Body of pancreas (tissue), 4 donors: ENCODE results near the gene KRTAP5-1. TPM values are rescaled to one million over a fixed set of nuclear protein-coding genes. Genes with fewer than 3 reads are reported as not detected.
A peak's percentile ranks its signal among the peaks of the same experiment; 100 is the strongest.

Experiments used
- ATAC-seq: fragments of 150-250 bp; one replicate; pipeline ENCODE4 v1.9.1; 2016
- DNase-seq, 4 donors: peaks; one replicate each; pipeline ENCODE4 v3.0.0-alpha.2; 2019
- H3K27ac ChIP-seq, 4 donors: fragments of 200-600 bp; sonication (generic); 1 replicate in 3 of 4; 2 replicates in 1 of 4; pipeline versions ENCODE4 v1.5.1 to v1.6.1; 2016 to 2019; ENCODE audit warnings: mild to moderate bottlenecking in 1 of 4, mixed read lengths in 1 of 4, moderate library complexity in 1 of 4
- H3K27me3 ChIP-seq, 2 donors: fragments of 200-600 bp; sonication (generic); one replicate each; pipeline ENCODE4 v1.6.0; 2016; ENCODE audit warnings: mild to moderate bottlenecking in 1 of 2
- H3K36me3 ChIP-seq, 2 donors: fragments of 200-600 bp; sonication (generic); replicated peaks in 1 of 2; 2 replicates each; pipeline ENCODE4 v1.5.1; 2016; ENCODE audit warnings: low read depth in 2 of 2; ENCODE audit not compliant: insufficient read depth in 1 of 2
- H3K4me1 ChIP-seq: fragments of 200-600 bp; sonication (generic); one replicate; pipeline ENCODE4 v1.6.0; 2016
- H3K4me3 ChIP-seq, 2 donors: fragments of 200-600 bp; sonication (generic); 1 replicate in 1 of 2; 2 replicates in 1 of 2; pipeline ENCODE4 v1.5.1; 2016 to 2019
- H3K9me3 ChIP-seq, 3 donors: fragments of 200-600 bp; sonication (generic); 1 replicate in 2 of 3; 2 replicates in 1 of 3; pipeline ENCODE4 v1.5.1; 2016
- POLR2A ChIP-seq, 3 donors: fragments of 450-650 bp; IDR thresholded peaks; one replicate each; pipeline ENCODE4 v1.6.1; 2016; ENCODE audit warnings: antibody characterized with exemption in 3 of 3, mild to moderate bottlenecking in 2 of 3
- WGBS, 2 donors: methylation state at CpG; one replicate each; pipeline ENCODE4 v1.1.5; 2017; 5-methylcytosine and 5-hydroxymethylcytosine counted together
- intact Hi-C: fragments of 100-400 bp; cut with DNase I; formaldehyde crosslinking; loops from one replicate; pipeline ENCODE4 v1.15.1; 2023
- total RNA-seq, 2 donors: library from RNA; depleted of rRNA; stranded (reverse); fragments of >200 nt; gene quantifications; one replicate each; pipeline ENCODE4 v1.1.0, GENCODE V29; 2016
- TF ChIP-seq, protein P1 (sequence below), 7 experiments: fragments of 450-650 bp in 4 of 7; fragments of 200-600 bp in 3 of 7; sonication (generic) in 3 of 7; IDR thresholded peaks; one replicate each; pipeline ENCODE4 v1.5.1; 2016 to 2019; ENCODE audit warnings: antibody characterized with exemption in 7 of 7

Gene KRTAP5-1
- total RNA-seq, 2 donors from 2014 or later, result not detected

DNA sequence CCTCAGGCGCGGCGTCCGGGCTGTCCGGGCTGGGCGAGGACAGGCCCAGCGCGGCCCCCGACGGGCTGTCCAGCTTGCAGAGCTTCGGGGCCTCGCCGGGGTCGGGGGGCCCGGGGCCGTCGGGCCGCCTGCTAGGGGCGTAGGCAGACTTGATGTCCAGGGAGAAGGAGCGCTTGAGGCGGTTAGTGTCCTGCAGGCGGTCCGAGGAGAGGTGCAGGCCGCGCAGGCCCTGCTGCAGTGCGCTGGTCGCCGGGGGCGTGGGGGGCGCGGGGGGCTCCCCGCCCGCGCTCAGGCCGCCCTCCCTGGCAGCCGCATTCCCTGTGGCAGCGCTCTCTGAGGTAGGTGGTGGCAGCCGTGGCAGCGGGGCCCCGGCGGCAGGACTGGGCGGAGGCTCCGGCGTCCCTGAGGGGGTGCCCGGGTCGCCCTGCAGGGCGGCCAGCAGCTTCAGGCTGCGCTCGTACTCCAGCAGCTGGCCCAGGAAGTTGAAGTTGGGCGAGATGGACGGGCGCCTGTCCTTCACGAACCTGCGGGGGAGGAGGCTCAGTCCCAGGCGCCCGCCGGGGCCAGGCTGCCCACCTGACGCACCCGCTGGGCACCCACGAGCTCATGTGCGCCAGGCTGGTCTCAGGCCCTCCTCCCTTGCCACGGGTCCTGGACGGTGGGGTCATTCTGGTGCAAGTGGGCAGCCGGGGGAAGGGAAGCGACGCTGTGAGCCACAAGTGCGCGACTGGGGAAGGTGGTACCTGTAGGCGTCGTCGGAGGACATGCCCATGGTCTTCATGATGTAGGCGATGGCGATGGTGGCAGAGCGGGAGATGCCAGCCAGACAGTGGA is 27.8 kb downstream of the KRTAP5-1 start:
- H3K9me3 ChIP-seq, result no peaks in the 10 kb centered on the region
- intact Hi-C loops, result no loop called here
- H3K4me1 ChIP-seq, result peaks cover 70% of the 10 kb centered on the region
- peaks cover 0 to 3% of the 10 kb centered on the region in 2 donors for H3K36me3 ChIP-seq
- DNase-seq, result peak in 1 of 4 donors; percentile 16
- H3K4me3 ChIP-seq, result no peak overlapping the region
- TF ChIP-seq, protein P1, sequence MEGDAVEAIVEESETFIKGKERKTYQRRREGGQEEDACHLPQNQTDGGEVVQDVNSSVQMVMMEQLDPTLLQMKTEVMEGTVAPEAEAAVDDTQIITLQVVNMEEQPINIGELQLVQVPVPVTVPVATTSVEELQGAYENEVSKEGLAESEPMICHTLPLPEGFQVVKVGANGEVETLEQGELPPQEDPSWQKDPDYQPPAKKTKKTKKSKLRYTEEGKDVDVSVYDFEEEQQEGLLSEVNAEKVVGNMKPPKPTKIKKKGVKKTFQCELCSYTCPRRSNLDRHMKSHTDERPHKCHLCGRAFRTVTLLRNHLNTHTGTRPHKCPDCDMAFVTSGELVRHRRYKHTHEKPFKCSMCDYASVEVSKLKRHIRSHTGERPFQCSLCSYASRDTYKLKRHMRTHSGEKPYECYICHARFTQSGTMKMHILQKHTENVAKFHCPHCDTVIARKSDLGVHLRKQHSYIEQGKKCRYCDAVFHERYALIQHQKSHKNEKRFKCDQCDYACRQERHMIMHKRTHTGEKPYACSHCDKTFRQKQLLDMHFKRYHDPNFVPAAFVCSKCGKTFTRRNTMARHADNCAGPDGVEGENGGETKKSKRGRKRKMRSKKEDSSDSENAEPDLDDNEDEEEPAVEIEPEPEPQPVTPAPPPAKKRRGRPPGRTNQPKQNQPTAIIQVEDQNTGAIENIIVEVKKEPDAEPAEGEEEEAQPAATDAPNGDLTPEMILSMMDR (IDR thresholded peaks at IDR 0.05), result no peak
- TF ChIP-seq POLR2A (IDR thresholded peaks at IDR 0.05), result no peak
- 88 to 100% methylated on average over 2 to 68 of the region's 74 CpGs for WGBS, 2 donors
- no peaks in the 10 kb centered on the region for H3K27me3 ChIP-seq
- ATAC-seq, result no peak
- peak overlapping the region; percentile 94 to 99 (median 98) for H3K27ac ChIP-seq

DNA sequence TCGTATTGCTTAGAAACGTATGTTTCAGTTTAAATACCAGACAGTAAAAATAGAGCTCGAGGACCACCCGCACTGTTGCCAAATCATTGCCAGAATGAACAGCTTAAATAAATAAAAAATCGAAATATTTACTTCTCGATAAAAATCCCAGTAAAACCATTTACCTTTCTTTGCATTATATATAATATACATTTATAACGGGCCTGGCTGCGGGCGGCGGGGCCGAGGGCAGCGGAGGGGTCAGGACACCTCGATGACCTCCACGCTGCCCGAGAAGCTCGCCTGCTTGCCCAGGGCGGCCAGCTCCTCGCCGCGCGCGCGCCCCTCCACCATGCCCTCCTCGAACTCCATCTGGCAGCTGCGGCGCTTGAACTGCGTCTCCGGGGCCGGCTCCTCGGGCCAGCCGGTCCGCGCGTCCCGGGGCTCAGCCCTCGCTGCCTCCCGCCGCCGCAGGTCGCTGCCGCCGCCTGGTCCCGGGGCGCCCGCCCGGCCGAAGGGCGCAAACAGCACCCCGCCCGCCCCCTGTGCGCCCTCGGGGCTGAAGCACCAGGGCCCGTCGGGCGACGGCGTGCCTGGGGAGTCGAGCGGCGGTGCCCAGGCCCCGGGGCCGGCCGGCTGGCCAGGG is 28.7 kb downstream of the KRTAP5-1 start:
- TF ChIP-seq, protein P1 (IDR thresholded peaks at IDR 0.05), result no peak
- TF ChIP-seq POLR2A (IDR thresholded peaks at IDR 0.05), result no peak
- Histone ChIP-seq H3K27ac (no peak overlapping the region), H3K36me3 (peaks cover 0 to 3% of the 10 kb centered on the region in 2 donors), H3K9me3 (no peaks in the 10 kb centered on the region), H3K4me1 (peaks cover 69% of the 10 kb centered on the region), H3K27me3 (no peaks in the 10 kb centered on the region), H3K4me3 (no peak overlapping the region)
- ATAC-seq (no peak), DNase-seq (no peak)
- 64 to 83% methylated on average over 27 to 60 of the region's 63 CpGs for WGBS, 2 donors
- intact Hi-C loops, result no loop called here

GRCh38 chr11:1555713-1556153 is 29.4 kb downstream of the KRTAP5-1 start:
- DNase-seq (no peak), ATAC-seq (no peak)
- peaks cover 62% of the 10 kb centered on the region for H3K4me1 ChIP-seq
- 93 to 95% methylated on average over 8 of the region's 9 CpGs for whole genome bisulfite sequencing, 2 donors
- no peak overlapping the region for H3K4me3 ChIP-seq
- no peaks in the 10 kb centered on the region for H3K27me3 ChIP-seq
- no peak overlapping the region for H3K27ac ChIP-seq
- TF ChIP-seq, protein P1 (IDR thresholded peaks at IDR 0.05), result no peak
- TF ChIP-seq POLR2A (IDR thresholded peaks at IDR 0.05), result no peak
- peaks cover 0 to 3% of the 10 kb centered on the region in 2 donors for H3K36me3 ChIP-seq
- intact Hi-C loops, result no loop called here
- H3K9me3 ChIP-seq, result no peaks in the 10 kb centered on the region

GRCh38 chr11:1554981-1555712 is 29.9 kb downstream of the KRTAP5-1 start:
- Histone ChIP-seq H3K4me3 (no peak overlapping the region), H3K36me3 (peaks cover 0 to 3% of the 10 kb centered on the region in 2 donors), H3K27ac (peak overlapping the region in 1 of 4 donors; percentile 39), H3K9me3 (no peaks in the 10 kb centered on the region), H3K4me1 (peaks cover 56% of the 10 kb centered on the region), H3K27me3 (no peaks in the 10 kb centered on the region)
- intact Hi-C loops, result no loop called here
- TF ChIP-seq, protein P1 (IDR thresholded peaks at IDR 0.05), result no peak
- TF ChIP-seq POLR2A (IDR thresholded peaks at IDR 0.05), result no peak
- 28 to 54% methylated on average over 8 to 13 of the region's 13 CpGs for WGBS, 2 donors
- DNase-seq (peak in 2 of 4 donors; percentile 32 to 55), ATAC-seq (no peak)
